K562 (cell line): ENCODE data around the gene NLRP6. TPM values are rescaled to one million over a fixed set of nuclear protein-coding genes. Genes with fewer than 3 reads are reported as not detected.

Source experiments
- ARNT ChIP-seq, 2 experiments: fragments of 450-650 bp; IDR thresholded peaks; 2 replicates each; pipeline ENCODE4 v1.6.1; 2016; ENCODE audit warnings: mild to moderate bottlenecking in 1 of 2
- ATF4 ChIP-seq: fragments of 450-650 bp; formaldehyde crosslinking; IDR thresholded peaks from 2 replicates; pipeline ENCODE4 v1.4.0; 2022; ENCODE audit warnings: mild to moderate bottlenecking, moderate library complexity
- BRF1 ChIP-seq: IDR thresholded peaks from 3 replicates; pipeline ENCODE4 v1.6.1; 2011; ENCODE audit warnings: borderline replicate concordance, mild to moderate bottlenecking; ENCODE audit not compliant: insufficient read length; ENCODE audit errors: extremely low read depth
- CBFA2T3 ChIP-seq: fragments of 450-650 bp; IDR thresholded peaks from 2 replicates; pipeline ENCODE4 v1.6.1; 2017
- HBP1 ChIP-seq: fragments of 450-650 bp; formaldehyde crosslinking; IDR thresholded peaks from 2 replicates; pipeline ENCODE4 v1.4.0; 2022; ENCODE audit warnings: missing genetic modification characterization
- HMGXB4 ChIP-seq: sonication (generic); formaldehyde crosslinking; IDR thresholded peaks from 2 replicates; pipeline ENCODE4 v1.8.1; 2023; ENCODE audit warnings: mild to moderate bottlenecking, missing genetic modification reagents
- KDM5B ChIP-seq: fragments of 200-600 bp; sonication (generic); IDR thresholded peaks from 2 replicates; pipeline ENCODE4 v1.6.1; 2012; ENCODE audit warnings: low read depth, mild to moderate bottlenecking, moderate library complexity, low read length, control low read depth, inconsistent platforms; ENCODE audit not compliant: insufficient replicate concordance
- KHSRP ChIP-seq: fragments of 450-650 bp; IDR thresholded peaks from 2 replicates; pipeline ENCODE4 v1.6.1; 2017
- MAZ ChIP-seq, 2 experiments: fragments of 450-650 bp in 1 of 2; sonication (generic) in 1 of 2; formaldehyde crosslinking; IDR thresholded peaks in 1 of 2; conservative IDR thresholded peaks in 1 of 2; 2 replicates each; pipeline versions ENCODE4 v1.4.0 to v1.5.0; 2020; ENCODE audit warnings: mild to moderate bottlenecking in 1 of 2, missing genetic modification reagents in 1 of 2
- MTA2 ChIP-seq: fragments of 450-650 bp; IDR thresholded peaks from 2 replicates; pipeline ENCODE4 v1.6.1; 2016; ENCODE audit warnings: low read depth
- NCOA6 ChIP-seq: fragments of 450-650 bp; IDR thresholded peaks from 2 replicates; pipeline ENCODE4 v1.6.1; 2017; ENCODE audit warnings: mild to moderate bottlenecking
- NONO ChIP-seq, 2 experiments: fragments of 200-400 bp in 1 of 2; fragments of 450-650 bp in 1 of 2; formaldehyde crosslinking in 1 of 2; IDR thresholded peaks; 2 replicates each; pipeline ENCODE4 v1.6.1; 2017; ENCODE audit warnings: low read depth in 2 of 2, mild to moderate bottlenecking in 2 of 2, moderate library complexity in 2 of 2, low read length in 1 of 2
- POLR2AphosphoS2 ChIP-seq: IDR thresholded peaks from 2 replicates; pipeline ENCODE4 v1.6.1; 2012; ENCODE audit warnings: low read length, improper control_type of control experiment
- SMAD4 ChIP-seq: fragments of 250-450 bp; sonication (Bioruptor Pico); conservative IDR thresholded peaks from 2 replicates; pipeline ENCODE4 v1.8.0; 2021; ENCODE audit warnings: inconsistent platforms, mild to moderate bottlenecking, moderate library complexity
- SMC3 ChIP-seq: conservative IDR thresholded peaks from 2 replicates; pipeline ENCODE4 v1.6.1; 2011; ENCODE audit warnings: low read depth, low read length, improper control_type of control experiment; ENCODE audit not compliant: insufficient read depth
- UBTF ChIP-seq, 2 experiments: IDR thresholded peaks; 2 replicates each; pipeline ENCODE4 v1.6.1; 2012; ENCODE audit warnings: improper control_type of control experiment in 2 of 2, low read depth in 2 of 2, low read length in 2 of 2, borderline replicate concordance in 1 of 2
- ZBTB17 ChIP-seq: fragments of 450-650 bp; formaldehyde crosslinking; IDR thresholded peaks from 2 replicates; pipeline ENCODE4 v1.4.0; 2020; ENCODE audit warnings: mild to moderate bottlenecking
- ZNF143 ChIP-seq: sonication (generic); formaldehyde crosslinking; IDR thresholded peaks from 2 replicates; pipeline ENCODE4 v1.9.0; 2022; ENCODE audit warnings: mild to moderate bottlenecking, missing genetic modification reagents
- ZNF449 ChIP-seq: fragments of 250-450 bp; sonication (Bioruptor Pico); IDR thresholded peaks from 2 replicates; pipeline ENCODE4 v1.8.0; 2022; ENCODE audit warnings: moderate library complexity, mild to moderate bottlenecking, inconsistent platforms
- ZNF780A ChIP-seq: fragments of 250-450 bp; sonication (Bioruptor Pico); IDR thresholded peaks from 2 replicates; pipeline ENCODE4 v1.5.0; 2021; ENCODE audit warnings: mild to moderate bottlenecking
- polyA plus RNA-seq, 8 experiments: library from polyadenylated mRNA; depleted of rRNA in 4 of 8; stranded (reverse) in 5 of 8; unstranded in 3 of 8; fragments of >200 nt; fragmentation: Nextera tagmentation in 2 of 8; fragmentation: Illumina TruSeq in 1 of 8; extraction: Ambion mirVana in 2 of 8; extraction: Trizol in 1 of 8; gene quantifications; 2 replicates each; pipeline versions ENCODE4 v1.2.1 to v1.2.3, GENCODE V29; 2011 to 2014; ENCODE audit warnings: inconsistent platforms in 1 of 8, missing spikeins in 1 of 8
- total RNA-seq, 7 experiments: library from RNA; depleted of rRNA in 6 of 7; stranded (reverse); fragments of >200 nt in 6 of 7; fragmentation: Illumina TruSeq in 2 of 7; extraction: Trizol in 2 of 7; gene quantifications; 2 replicates each; pipeline versions ENCODE4 v1.2.1 to v1.2.3, GENCODE V29; 2011 to 2021; ENCODE audit warnings: low replicate concordance in 1 of 7

NLRP6 gene
- total and polyA plus RNA-seq, 9 of the 15 experiments (the other 6 are each of a cell fraction or from before 2014, with no cell fraction given), result 0.03 to 0.18 (median 0.15) TPM; not detected in 5

- TF ChIP-seq SMAD4 (CRISPR knock-in tag) (peak; percentile 45; the same call in 1 of the 2 replicates), MTA2 (no peak; the same call in 1 of the 2 replicates), SMC3 (no peak), HMGXB4 (CRISPR knock-in tag) (no peak; the same call in 1 of the 2 replicates), ZNF143 (CRISPR knock-in tag) (no peak), NCOA6 (no peak), KDM5B (peak; percentile 84), HBP1 (CRISPR knock-in tag) (no peak), MAZ (CRISPR knock-in tag; conservative IDR thresholded peaks at IDR 0.05 in 1 of 2, IDR thresholded peaks at IDR 0.05 in 1 of 2) (peak; percentile 66 to 79; a peak in 2 of 4 replicates), ZNF780A (CRISPR knock-in tag) (no peak), ATF4 (CRISPR knock-in tag) (no peak), ZNF449 (CRISPR knock-in tag) (no peak), BRF1 (no peak), CBFA2T3 (no peak), ZBTB17 (CRISPR knock-in tag) (no peak), NONO (IDR thresholded peaks at IDR 0.05; ENCODE audit: low read depth in 2 of 2, low read length in 1 of 2) (peak in 1 of 2 experiments; percentile 74; a peak in 2 of 4 replicates), POLR2AphosphoS2 (no peak), ARNT (IDR thresholded peaks at IDR 0.05) (peak; percentile 67 to 80), UBTF (IDR thresholded peaks at IDR 0.05; ENCODE audit: borderline replicate concordance in 1 of 2, low read depth in 2 of 2, low read length in 2 of 2) (no peak; a peak in 1 of 4 replicates), KHSRP (no peak)
Observed at GRCh38 chr11:235997-236773, 42.0 kb upstream of the NLRP6 start, which contains the start of gene SIRT3 (continued).
